Fibroblast of the aortic adventitia (primary cell): ENCODE results near the gene CYTH4. TPM values are rescaled to one million over a fixed set of nuclear protein-coding genes. Genes with fewer than 3 reads are reported as not detected.

Experiments used
- DNase-seq: peaks from one replicate; pipeline ENCODE4 v3.0.0-alpha.2; 2010; ENCODE audit warnings: low read depth
- H3K4me3 ChIP-seq: 2 replicates; pipeline ENCODE4 v1.5.1; 2011; ENCODE audit warnings: low read depth, mild to moderate bottlenecking, control low read depth, low read length, moderate library complexity
- CTCF ChIP-seq: IDR thresholded peaks from 2 replicates; pipeline ENCODE4 v1.5.1; 2011; ENCODE audit warnings: mild to moderate bottlenecking, low read length, control low read depth, inconsistent platforms; ENCODE audit not compliant: insufficient read depth
- total RNA-seq: library from RNA; depleted of rRNA; stranded (reverse); fragments of >200 nt; gene quantifications from 2 replicates; pipeline ENCODE4 v1.2.3, GENCODE V29; 2012; ENCODE audit warnings: low replicate concordance

CYTH4 gene
- total RNA-seq, 1 donor: 0.72 TPM

GRCh38 chr22:37305887-37306286 lies 23.6 kb downstream of the CYTH4 start:
- TF ChIP-seq CTCF: no peak
- H3K4me3 ChIP-seq: no peak overlapping the region
- DNase-seq: no peak

- no peak overlapping the region for H3K4me3 ChIP-seq
- no peak for DNase-seq
- no peak for TF ChIP-seq CTCF
Observed at GRCh38 chr22:37306494-37306829, 24.2 kb downstream of the CYTH4 start.

GRCh38 chr22:37308385-37309200 lies 26.3 kb downstream of the CYTH4 start:
- H3K4me3 ChIP-seq: no peak overlapping the region
- no peak for TF ChIP-seq CTCF
- DNase-seq: no peak

GRCh38 chr22:37309211-37310074 lies 27.1 kb downstream of the CYTH4 start:
- DNase-seq: no peak
- no peak overlapping the region for H3K4me3 ChIP-seq
- TF ChIP-seq CTCF: no peak

- DNase-seq: no peak
- no peak overlapping the region for H3K4me3 ChIP-seq
- TF ChIP-seq CTCF: no peak
Observed at GRCh38 chr22:37310075-37310606, 27.8 kb downstream of the CYTH4 start.

GRCh38 chr22:37310815-37311595 lies 28.7 kb downstream of the CYTH4 start:
- no peak overlapping the region for H3K4me3 ChIP-seq
- no peak for DNase-seq
- no peak for TF ChIP-seq CTCF
